Suprapubic skin (tissue), 3 donors: ENCODE results near the gene PCBP4.

ENCODE experiments used
- POLR2A ChIP-seq, 2 donors: fragments of 450-650 bp; IDR thresholded peaks; one replicate each; pipeline ENCODE4 v1.6.1; 2017; ENCODE audit warnings: antibody characterized with exemption in 2 of 2, mild to moderate bottlenecking in 2 of 2, moderate library complexity in 2 of 2
- TF ChIP-seq, protein P1 (sequence below), 2 donors: fragments of 200-600 bp in 1 of 2; fragments of 450-650 bp in 1 of 2; sonication (generic) in 1 of 2; IDR thresholded peaks; one replicate each; pipeline ENCODE4 v1.5.1; 2016 to 2019; ENCODE audit warnings: antibody characterized with exemption in 2 of 2, mild to moderate bottlenecking in 1 of 2, moderate library complexity in 1 of 2

GRCh38 chr3:52006820-52007133, 39.5 kb upstream of the PCBP4 start:
- TF ChIP-seq, protein P1, sequence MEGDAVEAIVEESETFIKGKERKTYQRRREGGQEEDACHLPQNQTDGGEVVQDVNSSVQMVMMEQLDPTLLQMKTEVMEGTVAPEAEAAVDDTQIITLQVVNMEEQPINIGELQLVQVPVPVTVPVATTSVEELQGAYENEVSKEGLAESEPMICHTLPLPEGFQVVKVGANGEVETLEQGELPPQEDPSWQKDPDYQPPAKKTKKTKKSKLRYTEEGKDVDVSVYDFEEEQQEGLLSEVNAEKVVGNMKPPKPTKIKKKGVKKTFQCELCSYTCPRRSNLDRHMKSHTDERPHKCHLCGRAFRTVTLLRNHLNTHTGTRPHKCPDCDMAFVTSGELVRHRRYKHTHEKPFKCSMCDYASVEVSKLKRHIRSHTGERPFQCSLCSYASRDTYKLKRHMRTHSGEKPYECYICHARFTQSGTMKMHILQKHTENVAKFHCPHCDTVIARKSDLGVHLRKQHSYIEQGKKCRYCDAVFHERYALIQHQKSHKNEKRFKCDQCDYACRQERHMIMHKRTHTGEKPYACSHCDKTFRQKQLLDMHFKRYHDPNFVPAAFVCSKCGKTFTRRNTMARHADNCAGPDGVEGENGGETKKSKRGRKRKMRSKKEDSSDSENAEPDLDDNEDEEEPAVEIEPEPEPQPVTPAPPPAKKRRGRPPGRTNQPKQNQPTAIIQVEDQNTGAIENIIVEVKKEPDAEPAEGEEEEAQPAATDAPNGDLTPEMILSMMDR (IDR thresholded peaks at IDR 0.05), result no peak
- TF ChIP-seq POLR2A (IDR thresholded peaks at IDR 0.05), result no peak
